Gastroesophageal sphincter (tissue), 4 donors: ENCODE measurements around the gene RPL11. TPM values are rescaled to one million over a fixed set of nuclear protein-coding genes. Genes with fewer than 3 reads are reported as not detected.

Experiments
- ATAC-seq: fragments of 150-250 bp; one replicate; pipeline ENCODE4 v1.9.1; 2016; ENCODE audit warnings: mild to moderate bottlenecking, moderate library complexity
- H3K27ac ChIP-seq, 4 donors: fragments of 200-600 bp; sonication (generic) in 3 of 4; 1 replicate in 3 of 4; 2 replicates in 1 of 4; pipeline ENCODE4 v1.5.1; 2016 to 2019
- H3K27me3 ChIP-seq: fragments of 200-600 bp; sonication (generic); one replicate; pipeline ENCODE4 v1.5.1; 2019
- H3K36me3 ChIP-seq, 2 donors: fragments of 200-600 bp; sonication (generic); one replicate each; pipeline ENCODE4 v1.5.1; 2019; ENCODE audit warnings: control low read depth in 1 of 2
- H3K4me1 ChIP-seq, 3 donors: fragments of 200-600 bp; sonication (generic); 1 replicate in 2 of 3; 2 replicates in 1 of 3; pipeline ENCODE4 v1.5.1; 2016 to 2019; ENCODE audit warnings: control low read depth in 2 of 3
- H3K4me3 ChIP-seq, 2 donors: fragments of 200-600 bp; sonication (generic); one replicate each; pipeline ENCODE4 v1.5.1; 2019; ENCODE audit warnings: mild to moderate bottlenecking in 1 of 2, moderate library complexity in 1 of 2
- H3K9me3 ChIP-seq, 3 donors: fragments of 200-600 bp; sonication (generic); one replicate each; pipeline ENCODE4 v1.5.1; 2017 to 2019; ENCODE audit warnings: control low read depth in 2 of 3
- EP300 ChIP-seq: sonication (generic); formaldehyde crosslinking; IDR thresholded peaks from one replicate; pipeline ENCODE4 v1.6.1; 2017; ENCODE audit warnings: antibody characterized with exemption, mild to moderate bottlenecking
- POLR2A ChIP-seq, 2 donors: fragments of 450-650 bp; IDR thresholded peaks; one replicate each; pipeline ENCODE4 v1.6.1; 2017; ENCODE audit warnings: antibody characterized with exemption in 2 of 2, mild to moderate bottlenecking in 2 of 2, moderate library complexity in 1 of 2
- POLR2AphosphoS5 ChIP-seq: sonication (generic); formaldehyde crosslinking; IDR thresholded peaks from one replicate; pipeline ENCODE4 v1.6.1; 2017; ENCODE audit warnings: antibody characterized with exemption
- WGBS, 2 donors: methylation state at CpG; one replicate each; pipeline ENCODE4 v1.1.5; 2018; ENCODE audit warnings: low coverage in 1 of 2; 5-methylcytosine and 5-hydroxymethylcytosine counted together
- total RNA-seq, 4 donors: library from RNA; depleted of rRNA; stranded (reverse); fragments of >200 nt; gene quantifications; one replicate each; pipeline ENCODE4 v1.1.0, GENCODE V29; 2016
- TF ChIP-seq, protein P1 (sequence below), 4 experiments: fragments of 200-600 bp in 2 of 4; fragments of 450-650 bp in 2 of 4; sonication (generic) in 1 of 4; IDR thresholded peaks; one replicate each; pipeline ENCODE4 v1.5.1; 2017 to 2019; ENCODE audit warnings: antibody characterized with exemption in 4 of 4, mild to moderate bottlenecking in 2 of 4, moderate library complexity in 2 of 4

The RPL11 gene
- total RNA-seq, 4 donors from 2014 or later, result 636 to 1,268 (median 935) TPM

DNA sequence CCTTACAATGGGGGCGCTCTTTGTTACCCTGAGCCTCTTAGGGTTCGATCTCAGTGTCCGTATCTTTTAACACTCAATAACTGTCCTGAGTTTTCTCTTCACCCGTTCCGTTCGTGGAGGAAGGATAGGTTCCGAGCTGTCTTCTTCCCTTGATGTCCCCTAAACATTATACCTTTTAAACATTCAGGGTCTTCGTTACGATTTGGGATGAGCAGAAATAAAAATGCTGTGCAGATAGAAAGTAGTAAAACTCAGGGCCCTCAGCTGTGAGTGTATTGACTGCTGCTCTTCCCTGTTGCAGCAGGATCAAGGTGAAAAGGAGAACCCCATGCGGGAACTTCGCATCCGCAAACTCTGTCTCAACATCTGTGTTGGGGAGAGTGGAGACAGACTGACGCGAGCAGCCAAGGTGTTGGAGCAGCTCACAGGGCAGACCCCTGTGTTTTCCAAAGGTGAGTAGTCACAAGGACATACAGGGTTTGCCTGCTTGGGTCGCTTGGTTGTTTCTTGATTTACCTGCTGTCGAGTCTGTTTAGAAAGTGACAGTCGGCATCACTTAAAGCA, 784 bp downstream of the RPL11 start:
- H3K27me3 ChIP-seq, result no peaks in the 10 kb centered on the region
- no peak for ATAC-seq
- TF ChIP-seq POLR2AphosphoS5 (no peak), EP300 (no peak), POLR2A (IDR thresholded peaks at IDR 0.05) (no peak)
- TF ChIP-seq, protein P1, sequence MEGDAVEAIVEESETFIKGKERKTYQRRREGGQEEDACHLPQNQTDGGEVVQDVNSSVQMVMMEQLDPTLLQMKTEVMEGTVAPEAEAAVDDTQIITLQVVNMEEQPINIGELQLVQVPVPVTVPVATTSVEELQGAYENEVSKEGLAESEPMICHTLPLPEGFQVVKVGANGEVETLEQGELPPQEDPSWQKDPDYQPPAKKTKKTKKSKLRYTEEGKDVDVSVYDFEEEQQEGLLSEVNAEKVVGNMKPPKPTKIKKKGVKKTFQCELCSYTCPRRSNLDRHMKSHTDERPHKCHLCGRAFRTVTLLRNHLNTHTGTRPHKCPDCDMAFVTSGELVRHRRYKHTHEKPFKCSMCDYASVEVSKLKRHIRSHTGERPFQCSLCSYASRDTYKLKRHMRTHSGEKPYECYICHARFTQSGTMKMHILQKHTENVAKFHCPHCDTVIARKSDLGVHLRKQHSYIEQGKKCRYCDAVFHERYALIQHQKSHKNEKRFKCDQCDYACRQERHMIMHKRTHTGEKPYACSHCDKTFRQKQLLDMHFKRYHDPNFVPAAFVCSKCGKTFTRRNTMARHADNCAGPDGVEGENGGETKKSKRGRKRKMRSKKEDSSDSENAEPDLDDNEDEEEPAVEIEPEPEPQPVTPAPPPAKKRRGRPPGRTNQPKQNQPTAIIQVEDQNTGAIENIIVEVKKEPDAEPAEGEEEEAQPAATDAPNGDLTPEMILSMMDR (IDR thresholded peaks at IDR 0.05), result no peak
- H3K36me3 ChIP-seq, result peaks cover 2 to 50% of the 10 kb centered on the region in 2 donors
- peaks cover 5 to 53% (median 12%) of the 10 kb centered on the region in 3 donors for H3K4me1 ChIP-seq
- H3K4me3 ChIP-seq, result peak overlapping the region; percentile 86 to 89
- H3K27ac ChIP-seq, result peak overlapping the region; percentile 64 to 87 (median 87)
- no peaks in the 10 kb centered on the region for H3K9me3 ChIP-seq
- 10 to 20% methylated on average over 5 to 11 of the region's 17 CpGs for WGBS, 2 donors

DNA sequence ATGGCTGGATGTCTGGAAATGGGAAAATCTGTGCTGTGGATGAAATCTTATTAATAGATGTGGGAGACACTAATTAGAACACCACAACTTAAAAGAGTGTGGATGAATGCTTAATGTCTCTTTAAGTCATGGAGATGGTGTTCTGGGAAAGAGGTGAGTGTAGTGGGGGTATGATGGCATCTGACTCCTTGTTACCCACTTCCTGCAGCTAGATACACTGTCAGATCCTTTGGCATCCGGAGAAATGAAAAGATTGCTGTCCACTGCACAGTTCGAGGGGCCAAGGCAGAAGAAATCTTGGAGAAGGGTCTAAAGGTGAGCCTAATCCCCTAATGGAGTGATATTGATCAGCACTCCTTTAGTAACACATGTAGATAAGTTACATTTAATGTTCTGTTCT, 2.0 kb downstream of the RPL11 start:
- ATAC-seq, result no peak
- no peak overlapping the region for H3K4me3 ChIP-seq
- H3K36me3 ChIP-seq, result peaks cover 2 to 62% of the 10 kb centered on the region in 2 donors
- no peaks in the 10 kb centered on the region for H3K9me3 ChIP-seq
- H3K4me1 ChIP-seq, result peaks cover 5 to 61% (median 12%) of the 10 kb centered on the region in 3 donors
- no peak overlapping the region for H3K27ac ChIP-seq
- 57 to 61% methylated on average over 2 of the region's 2 CpGs for WGBS, 2 donors
- H3K27me3 ChIP-seq, result no peaks in the 10 kb centered on the region
- TF ChIP-seq, protein P1 (IDR thresholded peaks at IDR 0.05), result no peak
- TF ChIP-seq EP300, result no peak
- no peak for TF ChIP-seq POLR2AphosphoS5
- no peak for TF ChIP-seq POLR2A (IDR thresholded peaks at IDR 0.05)

DNA sequence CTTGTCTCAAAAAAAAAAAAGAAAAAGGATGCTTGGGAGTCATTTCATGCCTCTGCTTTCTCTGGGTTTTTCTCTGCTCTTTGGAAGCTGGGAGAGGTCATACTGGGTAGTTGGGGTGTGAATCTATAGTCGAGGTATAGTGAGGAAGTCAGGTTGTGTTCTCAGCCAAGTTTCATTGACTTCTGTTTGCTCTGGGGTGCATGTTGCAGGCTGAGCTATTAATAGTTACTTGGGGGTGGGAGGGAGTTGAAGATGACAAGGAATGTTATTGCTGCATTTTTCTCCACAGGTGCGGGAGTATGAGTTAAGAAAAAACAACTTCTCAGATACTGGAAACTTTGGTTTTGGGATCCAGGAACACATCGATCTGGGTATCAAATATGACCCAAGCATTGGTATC, 2.8 kb downstream of the RPL11 start:
- TF ChIP-seq EP300 (no peak), POLR2AphosphoS5 (no peak), POLR2A (IDR thresholded peaks at IDR 0.05) (no peak)
- TF ChIP-seq, protein P1 (IDR thresholded peaks at IDR 0.05), result no peak

DNA sequence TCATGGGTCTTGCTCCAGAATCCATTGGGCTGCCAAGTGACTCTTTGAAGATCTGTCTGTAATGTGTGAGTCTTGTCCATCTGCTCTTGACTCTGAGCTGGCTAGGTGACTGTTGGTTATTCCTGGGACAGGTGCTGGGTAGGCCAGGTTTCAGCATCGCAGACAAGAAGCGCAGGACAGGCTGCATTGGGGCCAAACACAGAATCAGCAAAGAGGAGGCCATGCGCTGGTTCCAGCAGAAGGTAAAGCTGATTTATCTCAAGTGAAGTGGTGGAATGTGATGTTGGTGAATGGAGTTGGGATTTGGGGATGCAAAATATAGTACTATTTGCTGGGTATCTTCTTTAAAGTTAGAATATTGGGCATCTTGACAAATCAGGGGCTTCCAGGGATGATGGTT, 4.1 kb downstream of the RPL11 start:
- WGBS, 2 donors, result 95% methylated on average over 2 to 3 of the region's 3 CpGs
- no peak for TF ChIP-seq POLR2AphosphoS5
- no peak for TF ChIP-seq EP300
- TF ChIP-seq POLR2A (IDR thresholded peaks at IDR 0.05), result no peak
- TF ChIP-seq, protein P1 (IDR thresholded peaks at IDR 0.05), result no peak
- H3K27ac ChIP-seq, result no peak overlapping the region
- peaks cover 5 to 72% (median 12%) of the 10 kb centered on the region in 3 donors for H3K4me1 ChIP-seq
- H3K27me3 ChIP-seq, result no peaks in the 10 kb centered on the region
- H3K36me3 ChIP-seq, result peaks cover 2 to 82% of the 10 kb centered on the region in 2 donors
- H3K9me3 ChIP-seq, result no peaks in the 10 kb centered on the region
- H3K4me3 ChIP-seq, result no peak overlapping the region
- ATAC-seq, result no peak

More for the DNA sequence above, 2.8 kb downstream of the RPL11 start:
- no peaks in the 10 kb centered on the region for H3K9me3 ChIP-seq
- peaks cover 5 to 67% (median 12%) of the 10 kb centered on the region in 3 donors for H3K4me1 ChIP-seq
- H3K27me3 ChIP-seq, result no peaks in the 10 kb centered on the region
- no peak for ATAC-seq
- no peak overlapping the region for H3K4me3 ChIP-seq
- H3K27ac ChIP-seq, result no peak overlapping the region
- WGBS, 2 donors, result 42 to 62% methylated on average over 3 of the region's 3 CpGs
- H3K36me3 ChIP-seq, result peaks cover 2 to 69% of the 10 kb centered on the region in 2 donors

DNA sequence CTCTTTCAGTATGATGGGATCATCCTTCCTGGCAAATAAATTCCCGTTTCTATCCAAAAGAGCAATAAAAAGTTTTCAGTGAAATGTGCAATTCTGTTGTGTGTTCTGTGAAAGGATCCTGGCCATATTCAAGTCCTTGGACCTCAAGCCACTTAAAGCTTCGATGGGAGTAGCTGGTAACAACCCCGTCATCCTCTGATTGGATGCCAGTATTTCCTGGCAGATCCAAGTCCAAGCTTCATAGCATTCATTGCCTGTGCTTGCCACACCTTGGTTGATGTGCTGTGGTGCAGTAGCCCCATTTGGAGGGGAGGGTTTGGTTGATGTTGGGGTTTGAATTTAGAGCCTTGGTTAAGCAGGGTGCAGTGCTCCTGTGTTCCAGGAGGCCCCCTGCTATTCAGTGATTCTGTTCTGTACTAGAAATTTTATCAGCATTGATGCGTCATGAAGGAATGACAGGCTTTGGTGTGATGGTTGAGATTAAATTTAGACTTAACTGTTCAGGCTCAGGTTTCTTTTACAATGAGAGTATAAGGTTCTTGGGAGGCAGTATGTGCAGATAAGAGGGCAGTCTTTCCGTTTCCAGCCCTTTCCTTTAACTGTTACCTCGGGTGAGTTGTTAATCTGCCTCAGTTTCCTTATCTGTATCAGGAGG, 4.9 kb downstream of the RPL11 start:
- H3K27me3 ChIP-seq, result no peaks in the 10 kb centered on the region
- no peak for ATAC-seq
- H3K4me3 ChIP-seq, result no peak overlapping the region
- peaks cover 2 to 90% of the 10 kb centered on the region in 2 donors for H3K36me3 ChIP-seq
- H3K9me3 ChIP-seq, result no peaks in the 10 kb centered on the region
- H3K27ac ChIP-seq, result no peak overlapping the region
- TF ChIP-seq POLR2A (IDR thresholded peaks at IDR 0.05) (no peak), POLR2AphosphoS5 (no peak), EP300 (no peak)
- TF ChIP-seq, protein P1 (IDR thresholded peaks at IDR 0.05), result no peak
- WGBS, 2 donors, result 52 to 58% methylated on average over 6 of the region's 6 CpGs
- H3K4me1 ChIP-seq, result peaks cover 5 to 72% (median 12%) of the 10 kb centered on the region in 3 donors
